WERI-Rb-1 (cell line): ENCODE results near the gene NPAS2.

Source experiments
- DNase-seq: peaks from one replicate; pipeline ENCODE4 v3.0.0-alpha.2; 2020
- H3K27ac ChIP-seq: fragments of 250-450 bp; sonication (Bioruptor Pico); 2 replicates; pipeline ENCODE4 v1.5.1; 2020; ENCODE audit warnings: mild to moderate bottlenecking, moderate library complexity
- H3K27me3 ChIP-seq: fragments of 250-450 bp; sonication (Bioruptor Pico); 2 replicates; pipeline ENCODE4 v1.5.1; 2021; ENCODE audit warnings: mild to moderate bottlenecking, low read depth, moderate library complexity; ENCODE audit not compliant: insufficient read depth, severe bottlenecking
- H3K36me3 ChIP-seq: fragments of 250-450 bp; sonication (Bioruptor Pico); 2 replicates; pipeline ENCODE4 v1.5.1; 2020; ENCODE audit warnings: mild to moderate bottlenecking, moderate library complexity
- H3K4me3 ChIP-seq: 2 replicates; pipeline ENCODE4 v1.5.1; 2011; ENCODE audit warnings: low read depth, mild to moderate bottlenecking, control low read depth, low read length
- H3K9me3 ChIP-seq: fragments of 250-450 bp; sonication (Bioruptor Pico); 2 replicates; pipeline ENCODE4 v1.5.1; 2021; ENCODE audit warnings: mild to moderate bottlenecking, moderate library complexity; ENCODE audit not compliant: severe bottlenecking
- TF ChIP-seq, protein P1 (sequence below): IDR thresholded peaks from 2 replicates; pipeline ENCODE4 v1.5.1; 2011; ENCODE audit warnings: low read depth, mild to moderate bottlenecking, control low read depth, inconsistent platforms, low read length

The NPAS2 gene

DNA sequence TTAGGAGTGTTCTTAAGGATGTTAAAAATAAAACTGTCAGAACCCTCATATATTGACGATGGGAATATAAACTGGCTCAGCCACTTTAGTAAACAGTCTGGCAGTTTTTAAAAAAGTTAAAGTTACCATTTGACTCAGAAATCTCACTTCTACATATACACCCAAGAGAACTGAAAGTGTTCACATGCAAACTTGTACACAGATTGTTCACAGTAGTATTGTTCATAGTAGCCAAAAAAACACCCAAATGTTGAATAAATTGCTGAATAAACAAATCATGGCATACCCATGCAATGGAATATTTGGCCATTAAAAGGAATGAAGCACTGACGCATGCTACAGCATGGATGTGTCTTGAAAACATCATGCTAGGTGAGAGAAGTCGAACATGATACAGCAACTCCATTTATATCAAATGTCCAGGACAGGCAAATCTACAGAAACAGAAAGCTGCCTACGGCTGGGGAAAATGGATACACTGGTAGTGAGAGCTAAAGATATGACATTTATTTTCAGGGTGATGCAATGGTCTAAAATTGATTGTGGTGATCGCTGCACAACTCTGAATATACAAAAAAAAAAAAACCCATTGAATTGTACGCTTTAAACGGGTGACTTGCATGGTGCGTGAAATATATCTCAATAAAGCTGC, 192.2 kb downstream of the NPAS2 start:
- TF ChIP-seq, protein P1, sequence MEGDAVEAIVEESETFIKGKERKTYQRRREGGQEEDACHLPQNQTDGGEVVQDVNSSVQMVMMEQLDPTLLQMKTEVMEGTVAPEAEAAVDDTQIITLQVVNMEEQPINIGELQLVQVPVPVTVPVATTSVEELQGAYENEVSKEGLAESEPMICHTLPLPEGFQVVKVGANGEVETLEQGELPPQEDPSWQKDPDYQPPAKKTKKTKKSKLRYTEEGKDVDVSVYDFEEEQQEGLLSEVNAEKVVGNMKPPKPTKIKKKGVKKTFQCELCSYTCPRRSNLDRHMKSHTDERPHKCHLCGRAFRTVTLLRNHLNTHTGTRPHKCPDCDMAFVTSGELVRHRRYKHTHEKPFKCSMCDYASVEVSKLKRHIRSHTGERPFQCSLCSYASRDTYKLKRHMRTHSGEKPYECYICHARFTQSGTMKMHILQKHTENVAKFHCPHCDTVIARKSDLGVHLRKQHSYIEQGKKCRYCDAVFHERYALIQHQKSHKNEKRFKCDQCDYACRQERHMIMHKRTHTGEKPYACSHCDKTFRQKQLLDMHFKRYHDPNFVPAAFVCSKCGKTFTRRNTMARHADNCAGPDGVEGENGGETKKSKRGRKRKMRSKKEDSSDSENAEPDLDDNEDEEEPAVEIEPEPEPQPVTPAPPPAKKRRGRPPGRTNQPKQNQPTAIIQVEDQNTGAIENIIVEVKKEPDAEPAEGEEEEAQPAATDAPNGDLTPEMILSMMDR, result no peak
- DNase-seq, result no peak
- no peak overlapping the region for H3K4me3 ChIP-seq
- H3K36me3 ChIP-seq, result peaks cover 65% of the 10 kb centered on the region
- no peaks in the 10 kb centered on the region for H3K27me3 ChIP-seq
- H3K9me3 ChIP-seq, result no peaks in the 10 kb centered on the region
- H3K27ac ChIP-seq, result no peak overlapping the region

DNA sequence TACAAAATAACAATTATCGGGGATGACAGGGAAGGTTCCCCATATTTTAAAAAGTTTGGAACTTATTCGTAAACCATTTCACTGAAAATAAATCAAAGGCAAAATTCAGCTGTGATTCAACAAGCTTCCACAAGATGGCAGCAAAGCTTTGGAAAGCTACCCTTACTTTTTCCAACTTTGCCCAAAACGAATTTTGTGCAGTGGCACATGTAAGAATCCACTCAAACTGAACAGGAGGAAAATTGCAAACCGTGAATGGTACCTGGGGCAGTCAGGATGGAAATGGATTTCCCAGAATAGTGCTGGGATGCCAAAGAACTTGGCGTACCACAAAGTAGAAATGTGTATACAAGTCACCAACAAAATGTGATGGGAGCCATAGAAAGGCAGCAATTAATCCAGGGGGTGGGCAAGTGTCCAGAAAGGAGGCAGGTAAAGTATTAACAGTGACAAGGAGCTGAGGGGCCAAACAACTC, 192.8 kb downstream of the NPAS2 start:
- DNase-seq, result no peak
- Histone ChIP-seq H3K27ac (no peak overlapping the region), H3K4me3 (no peak overlapping the region), H3K9me3 (no peaks in the 10 kb centered on the region), H3K36me3 (peaks cover 65% of the 10 kb centered on the region), H3K27me3 (no peaks in the 10 kb centered on the region)
- TF ChIP-seq, protein P1, result peak; percentile 61

DNA sequence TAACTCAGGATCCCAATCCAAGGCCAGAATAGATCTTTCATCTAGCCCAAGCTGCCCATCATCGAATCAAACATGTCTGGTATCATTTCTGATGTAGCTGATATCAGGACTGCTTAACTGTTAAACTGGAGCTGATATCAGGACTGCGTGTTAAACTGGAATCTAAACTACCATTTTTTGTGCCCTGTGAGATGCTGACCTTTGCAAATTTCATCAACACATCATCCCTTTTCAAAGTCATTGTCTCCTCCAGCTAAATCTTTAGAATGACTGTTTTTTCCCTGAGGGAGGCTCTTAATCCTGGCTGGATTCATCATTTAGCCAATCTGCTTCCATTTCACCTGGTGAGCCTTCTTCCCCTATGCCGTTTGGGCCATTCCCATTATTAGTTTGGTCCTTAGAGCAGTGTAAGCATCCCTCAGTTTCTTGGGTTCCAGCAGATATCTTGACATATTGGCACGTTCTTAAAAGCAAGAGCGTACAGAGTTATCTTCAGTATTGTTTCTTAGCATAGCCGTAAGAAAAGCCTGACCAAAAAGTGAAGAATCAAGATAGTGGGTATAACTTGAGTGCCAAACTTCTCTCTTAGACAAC, 194.4 kb downstream of the NPAS2 start:
- Histone ChIP-seq H3K9me3 (no peaks in the 10 kb centered on the region), H3K36me3 (peaks cover 64% of the 10 kb centered on the region), H3K4me3 (no peak overlapping the region), H3K27ac (no peak overlapping the region), H3K27me3 (no peaks in the 10 kb centered on the region)
- TF ChIP-seq, protein P1, result no peak
- DNase-seq, result no peak

DNA sequence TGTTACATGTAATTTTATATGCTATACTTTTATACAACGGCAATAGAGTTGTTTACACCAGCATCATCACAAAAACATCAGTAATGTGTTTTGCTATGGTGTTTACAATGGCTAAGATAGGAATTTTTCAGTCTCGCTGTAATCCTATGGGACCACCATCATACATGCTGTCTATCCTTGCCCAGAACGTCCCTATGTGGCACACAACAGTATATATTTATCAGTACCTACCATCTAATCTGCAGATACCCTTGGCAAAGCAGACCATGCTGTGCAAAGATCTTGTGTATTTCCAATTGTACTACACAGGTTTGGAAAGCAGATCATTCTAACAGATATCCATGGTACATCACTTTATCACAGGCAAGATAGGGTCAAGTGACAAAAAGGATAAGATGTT, 197.4 kb downstream of the NPAS2 start:
- H3K9me3 ChIP-seq, result no peaks in the 10 kb centered on the region
- DNase-seq, result no peak
- no peaks in the 10 kb centered on the region for H3K27me3 ChIP-seq
- TF ChIP-seq, protein P1, result no peak
- peaks cover 62% of the 10 kb centered on the region for H3K36me3 ChIP-seq
- H3K27ac ChIP-seq, result no peak overlapping the region
- H3K4me3 ChIP-seq, result no peak overlapping the region

DNA sequence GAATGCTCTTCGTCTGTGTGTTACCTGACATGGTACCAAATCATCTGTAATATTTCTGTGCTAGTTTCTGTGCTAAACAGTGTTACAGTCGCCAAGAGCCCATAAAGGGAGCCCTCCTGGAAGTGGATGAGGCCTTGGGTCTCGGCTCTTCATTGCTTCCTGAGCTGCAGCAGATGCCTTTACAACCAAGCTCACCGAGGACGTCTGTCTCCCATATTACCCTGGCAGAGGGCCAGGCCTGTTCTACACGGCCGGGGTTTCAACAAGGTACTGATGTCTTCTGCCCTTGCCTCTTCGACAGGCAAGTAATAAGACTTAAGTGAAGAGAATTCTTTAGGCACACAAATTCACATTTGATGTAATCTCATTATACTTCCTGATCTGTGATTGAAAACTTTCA, 199.0 kb downstream of the NPAS2 start:
- no peaks in the 10 kb centered on the region for H3K27me3 ChIP-seq
- TF ChIP-seq, protein P1, result no peak
- no peaks in the 10 kb centered on the region for H3K9me3 ChIP-seq
- no peak overlapping the region for H3K4me3 ChIP-seq
- H3K27ac ChIP-seq, result no peak overlapping the region
- peaks cover 54% of the 10 kb centered on the region for H3K36me3 ChIP-seq
- DNase-seq, result no peak
